DMS53 treated with DMSO at 0.1 percent for 48 hours (cell line): ENCODE data around the gene ADIPOR1.

Source experiments
- DNase-seq: peaks from one replicate; lab custom pipeline; 2025; ENCODE audit not compliant: unreplicated experiment; lab: John Stamatoyannopoulos, UW

Gene ADIPOR1

GRCh38 chr1:202974856-202975255 lies 16.7 kb upstream of the ADIPOR1 start:
- DNase-seq = no peak

- DNase-seq = no peak
These were observed 13.9 kb upstream of the ADIPOR1 start for GRCh38 chr1:202972046-202972445.

- peak; percentile 29 for DNase-seq
These were observed 10.8 kb upstream of the ADIPOR1 start for GRCh38 chr1:202968895-202969295.

GRCh38 chr1:202968351-202968750 lies 10.2 kb upstream of the ADIPOR1 start:
- DNase-seq = no peak

GRCh38 chr1:202967684-202968281 lies 9.7 kb upstream of the ADIPOR1 start:
- DNase-seq = peak; percentile 64

- DNase-seq = no peak
These were observed 8.1 kb upstream of the ADIPOR1 start for GRCh38 chr1:202966006-202966898.

- no peak for DNase-seq
These were observed 7.3 kb upstream of the ADIPOR1 start for GRCh38 chr1:202965422-202965821.

- DNase-seq = peak; percentile 28
These were observed 6.8 kb upstream of the ADIPOR1 start for GRCh38 chr1:202964791-202965410.

- DNase-seq = no peak
These were observed 3.2 kb upstream of the ADIPOR1 start for GRCh38 chr1:202961220-202961880.

- DNase-seq = peak; percentile 94
These were observed 1.1 kb upstream of the ADIPOR1 start for GRCh38 chr1:202959276-202959620.

- peak; percentile 54 for DNase-seq
These were observed 598 bp upstream of the ADIPOR1 start for GRCh38 chr1:202958544-202959275.

- DNase-seq = no peak
These were observed 1.1 kb downstream of the ADIPOR1 start for GRCh38 chr1:202956969-202957368.

GRCh38 chr1:202954057-202954745 lies 3.9 kb downstream of the ADIPOR1 start:
- no peak for DNase-seq

GRCh38 chr1:202953392-202953791 lies 4.7 kb downstream of the ADIPOR1 start:
- DNase-seq = no peak

- no peak for DNase-seq
These were observed 5.3 kb downstream of the ADIPOR1 start for GRCh38 chr1:202952818-202953217.

GRCh38 chr1:202952099-202952498 lies 6.0 kb downstream of the ADIPOR1 start:
- no peak for DNase-seq

- DNase-seq = no peak
These were observed 6.7 kb downstream of the ADIPOR1 start for GRCh38 chr1:202951437-202951836.

GRCh38 chr1:202945483-202945882 lies 12.6 kb downstream of the ADIPOR1 start:
- DNase-seq = no peak

GRCh38 chr1:202944438-202944921 lies 13.6 kb downstream of the ADIPOR1 start:
- no peak for DNase-seq

- DNase-seq = no peak
These were observed 15.7 kb downstream of the ADIPOR1 start for GRCh38 chr1:202942426-202942825.
